22Rv1 (cell line): Measurements from ENCODE around the gene CKAP2.
"Not testable (repeated sequence)": the region's sequence is repeated elsewhere in the genome, so short reads cannot be mapped to it uniquely, and the experiment has no call there.

Experiments used
- CTCF ChIP-seq: fragments of 450-650 bp; IDR thresholded peaks from 2 replicates; pipeline ENCODE4 v1.5.1; 2017; ENCODE audit warnings: mild to moderate bottlenecking
- ZFX ChIP-seq: fragments of 450-650 bp; IDR thresholded peaks from 2 replicates; pipeline ENCODE4 v1.6.1; 2017; ENCODE audit warnings: antibody characterized with exemption, borderline replicate concordance

DNA sequence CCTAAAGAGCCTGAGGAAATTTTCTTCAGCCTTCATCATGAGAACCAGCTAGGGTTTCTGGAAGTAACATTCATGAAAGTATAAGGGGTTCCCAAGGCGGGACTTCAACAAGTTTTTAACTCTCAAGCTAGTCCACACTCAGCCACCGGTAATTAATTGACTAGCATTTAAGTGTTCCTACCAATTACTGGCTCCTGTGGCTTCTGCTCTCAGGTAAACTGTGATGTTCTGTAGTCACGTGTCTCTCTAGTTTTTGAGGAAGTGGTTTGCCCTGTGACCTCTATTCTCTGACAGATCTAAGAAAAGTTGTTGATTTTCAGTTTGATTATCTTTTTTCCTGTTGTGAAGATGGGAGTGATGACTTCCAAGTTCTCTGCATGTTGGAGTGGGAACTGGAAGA is 42.7 kb downstream of the CKAP2 start:
- not testable (repeated sequence) for TF ChIP-seq CTCF, ZFX
